Vagina (tissue), 2 donors: ENCODE data around the gene FAM120A.

Experiments used
- POLR2AphosphoS5 ChIP-seq, 2 donors: sonication (generic); formaldehyde crosslinking; IDR thresholded peaks; one replicate each; pipeline ENCODE4 v1.9.0; 2017; ENCODE audit warnings: antibody characterized with exemption in 2 of 2, mild to moderate bottlenecking in 2 of 2, low read depth in 1 of 2; ENCODE audit not compliant: insufficient read depth in 1 of 2
- TF ChIP-seq, protein P1 (sequence below), 3 experiments: fragments of 450-650 bp in 2 of 3; fragments of 200-600 bp in 1 of 3; sonication (generic) in 1 of 3; IDR thresholded peaks; one replicate each; pipeline ENCODE4 v1.5.1; 2017 to 2019; ENCODE audit warnings: antibody characterized with exemption in 3 of 3, mild to moderate bottlenecking in 2 of 3, moderate library complexity in 2 of 3

DNA sequence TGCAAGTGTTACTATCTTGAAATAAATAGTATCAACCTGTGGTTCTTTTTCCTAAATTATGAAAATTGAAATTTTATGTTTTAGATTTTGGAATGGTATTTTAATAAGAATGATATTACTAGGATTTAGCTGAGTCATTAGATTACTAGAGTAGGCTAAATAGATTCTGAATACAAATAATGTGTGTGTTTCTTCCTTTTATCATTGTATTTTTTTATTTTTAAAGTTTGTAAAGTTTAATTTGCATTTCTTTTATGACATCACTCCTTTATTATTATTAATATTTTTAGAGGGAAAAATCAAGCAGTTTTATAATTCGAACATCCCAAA, 9.9 kb downstream of the FAM120A start:
- no peak for TF ChIP-seq POLR2AphosphoS5 (IDR thresholded peaks at IDR 0.05; ENCODE audit: insufficient read depth in 1 of 2, low read depth in 1 of 2)
- TF ChIP-seq, protein P1, sequence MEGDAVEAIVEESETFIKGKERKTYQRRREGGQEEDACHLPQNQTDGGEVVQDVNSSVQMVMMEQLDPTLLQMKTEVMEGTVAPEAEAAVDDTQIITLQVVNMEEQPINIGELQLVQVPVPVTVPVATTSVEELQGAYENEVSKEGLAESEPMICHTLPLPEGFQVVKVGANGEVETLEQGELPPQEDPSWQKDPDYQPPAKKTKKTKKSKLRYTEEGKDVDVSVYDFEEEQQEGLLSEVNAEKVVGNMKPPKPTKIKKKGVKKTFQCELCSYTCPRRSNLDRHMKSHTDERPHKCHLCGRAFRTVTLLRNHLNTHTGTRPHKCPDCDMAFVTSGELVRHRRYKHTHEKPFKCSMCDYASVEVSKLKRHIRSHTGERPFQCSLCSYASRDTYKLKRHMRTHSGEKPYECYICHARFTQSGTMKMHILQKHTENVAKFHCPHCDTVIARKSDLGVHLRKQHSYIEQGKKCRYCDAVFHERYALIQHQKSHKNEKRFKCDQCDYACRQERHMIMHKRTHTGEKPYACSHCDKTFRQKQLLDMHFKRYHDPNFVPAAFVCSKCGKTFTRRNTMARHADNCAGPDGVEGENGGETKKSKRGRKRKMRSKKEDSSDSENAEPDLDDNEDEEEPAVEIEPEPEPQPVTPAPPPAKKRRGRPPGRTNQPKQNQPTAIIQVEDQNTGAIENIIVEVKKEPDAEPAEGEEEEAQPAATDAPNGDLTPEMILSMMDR (IDR thresholded peaks at IDR 0.05), result no peak
